GM23248 (cell line): ENCODE data around the gene TMCC2. TPM values are rescaled to one million over a fixed set of nuclear protein-coding genes. Genes with fewer than 3 reads are reported as not detected.

Experiments
- DNase-seq: peaks from one replicate; pipeline ENCODE4 v3.0.0-alpha.2; 2015
- H2AFZ ChIP-seq: fragments of 200-600 bp; sonication (generic); 2 replicates; pipeline ENCODE4 v1.6.1; 2016; ENCODE audit warnings: antibody characterized with exemption
- H3F3A ChIP-seq: fragments of 200-600 bp; sonication (generic); 2 replicates; pipeline ENCODE4 v1.6.1; 2016; ENCODE audit warnings: mild to moderate bottlenecking, antibody characterized with exemption, mixed run types; ENCODE audit not compliant: insufficient read depth
- H3K27ac ChIP-seq: fragments of 200-600 bp; sonication (generic); 2 replicates; pipeline ENCODE4 v1.5.1; 2016; ENCODE audit warnings: mild to moderate bottlenecking
- H3K27me3 ChIP-seq: fragments of 200-600 bp; sonication (generic); replicated peaks from 2 replicates; pipeline ENCODE4 v1.6.1; 2016; ENCODE audit warnings: mild to moderate bottlenecking; ENCODE audit not compliant: insufficient read depth
- H3K36me3 ChIP-seq: fragments of 200-600 bp; sonication (generic); 2 replicates; pipeline ENCODE4 v1.6.1; 2016; ENCODE audit warnings: low read depth, mild to moderate bottlenecking
- H3K4me1 ChIP-seq: fragments of 200-600 bp; sonication (generic); 2 replicates; pipeline ENCODE4 v1.6.1; 2016; ENCODE audit warnings: mild to moderate bottlenecking; ENCODE audit not compliant: insufficient read depth
- H3K4me2 ChIP-seq: fragments of 200-600 bp; sonication (generic); one replicate; pipeline ENCODE4 v1.6.1; 2016; ENCODE audit warnings: mild to moderate bottlenecking; ENCODE audit not compliant: unreplicated experiment
- H3K4me3 ChIP-seq: fragments of 200-600 bp; sonication (generic); 2 replicates; pipeline ENCODE4 v1.5.1; 2016; ENCODE audit warnings: mild to moderate bottlenecking
- H3K79me2 ChIP-seq: fragments of 200-600 bp; sonication (generic); 2 replicates; pipeline ENCODE4 v1.6.1; 2016; ENCODE audit warnings: mild to moderate bottlenecking; ENCODE audit not compliant: insufficient read depth
- H3K9ac ChIP-seq: fragments of 200-600 bp; sonication (generic); 2 replicates; pipeline ENCODE4 v1.6.1; 2016; ENCODE audit warnings: mild to moderate bottlenecking
- H3K9me2 ChIP-seq: fragments of 200-600 bp; sonication (generic); 2 replicates; pipeline ENCODE4 v1.6.1; 2016; ENCODE audit warnings: mixed run types, mild to moderate bottlenecking, moderate library complexity; ENCODE audit not compliant: insufficient read depth
- H3K9me3 ChIP-seq: fragments of 200-600 bp; sonication (generic); one replicate; pipeline ENCODE4 v1.6.1; 2017; ENCODE audit warnings: low read depth
- H4K20me1 ChIP-seq: fragments of 200-600 bp; sonication (generic); 2 replicates; pipeline ENCODE4 v1.6.0; 2016; ENCODE audit not compliant: insufficient read depth
- EZH2 ChIP-seq: fragments of 200-600 bp; sonication (generic); IDR thresholded peaks from 2 replicates; pipeline ENCODE4 v1.6.1; 2018; ENCODE audit warnings: antibody characterized with exemption, mild to moderate bottlenecking; ENCODE audit not compliant: insufficient read depth, poor library complexity, severe bottlenecking
- EZH2phosphoT487 ChIP-seq: fragments of 200-600 bp; sonication (generic); IDR thresholded peaks from 2 replicates; pipeline ENCODE4 v1.6.1; 2018; ENCODE audit warnings: antibody characterized with exemption, moderate library complexity, mild to moderate bottlenecking, low read depth; ENCODE audit not compliant: insufficient read depth
- WGBS, 2 experiments: methylation state at CpG; one replicate each; pipeline ENCODE4 v1.1.6; 2015 to 2017; ENCODE audit warnings: low lambda C conversion rate in 2 of 2, low coverage in 1 of 2; ENCODE audit errors: missing lambda C conversion rate in 2 of 2; 5-methylcytosine and 5-hydroxymethylcytosine counted together
- in situ Hi-C: fragments of 300-500 bp; cut with MboI; formaldehyde crosslinking; loops from 2 replicates; pipeline ENCODE4 v1.15.0; 2020
- polyA plus RNA-seq: library from polyadenylated mRNA; unstranded; fragments of >200 nt; fragmentation: Nextera tagmentation; extraction: Ambion mirVana; gene quantifications from 2 replicates; pipeline ENCODE4 v1.2.1, GENCODE V29; 2016
- total RNA-seq: library from RNA; depleted of rRNA; stranded (reverse); fragments of >200 nt; shearing (Covaris generic); gene quantifications from 2 replicates; pipeline ENCODE4 v1.2.3, GENCODE V29; 2014

The TMCC2 gene
- total and polyA plus RNA-seq, 2 experiments from 2014 or later: 0.39 to 1.7 TPM

DNA sequence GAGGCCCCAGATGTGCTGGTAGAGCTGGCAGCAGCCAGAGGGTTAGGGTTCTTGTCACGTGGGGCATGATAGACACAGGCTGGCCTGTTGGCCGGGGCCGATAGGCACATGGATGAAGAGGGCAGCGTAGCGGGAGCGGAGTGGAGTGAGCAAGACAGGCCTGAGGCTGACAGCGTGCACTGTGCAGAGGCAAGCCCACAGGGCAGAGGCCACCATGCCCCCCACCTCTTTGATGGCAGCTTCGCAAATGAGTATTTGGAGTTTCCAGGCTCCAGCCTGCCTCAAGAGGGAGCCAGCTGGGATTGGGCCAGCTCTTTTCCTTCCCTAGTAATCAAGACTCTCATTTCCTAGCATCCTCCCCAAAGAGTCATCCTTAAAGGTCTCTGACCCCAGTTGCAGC lies 43.5 kb downstream of the TMCC2 start:
- H3K27ac ChIP-seq: no peak overlapping the region
- H3K36me3 ChIP-seq: no peaks in the 10 kb centered on the region
- no peaks in the 10 kb centered on the region for H3K27me3 ChIP-seq
- no peaks in the 10 kb centered on the region for H3K9me2 ChIP-seq
- no peak overlapping the region for H3K4me2 ChIP-seq
- peaks cover 9% of the 10 kb centered on the region for H3K4me1 ChIP-seq
- no peak overlapping the region for H2AFZ ChIP-seq
- peaks cover 4% of the 10 kb centered on the region; the same call in 1 of the 2 replicates for H3F3A ChIP-seq
- in situ Hi-C loops: no loop called here
- H3K9ac ChIP-seq: no peak overlapping the region
- H3K79me2 ChIP-seq: no peaks in the 10 kb centered on the region
- H3K9me3 ChIP-seq: no peaks in the 10 kb centered on the region
- H4K20me1 ChIP-seq: no peaks in the 10 kb centered on the region
- 84 to 87% methylated on average over 7 to 8 of the region's 8 CpGs for WGBS, 2 experiments
- TF ChIP-seq EZH2phosphoT487 (no peak), EZH2 (no peak)
- no peak overlapping the region for H3K4me3 ChIP-seq
- DNase-seq: peak; percentile 57

DNA sequence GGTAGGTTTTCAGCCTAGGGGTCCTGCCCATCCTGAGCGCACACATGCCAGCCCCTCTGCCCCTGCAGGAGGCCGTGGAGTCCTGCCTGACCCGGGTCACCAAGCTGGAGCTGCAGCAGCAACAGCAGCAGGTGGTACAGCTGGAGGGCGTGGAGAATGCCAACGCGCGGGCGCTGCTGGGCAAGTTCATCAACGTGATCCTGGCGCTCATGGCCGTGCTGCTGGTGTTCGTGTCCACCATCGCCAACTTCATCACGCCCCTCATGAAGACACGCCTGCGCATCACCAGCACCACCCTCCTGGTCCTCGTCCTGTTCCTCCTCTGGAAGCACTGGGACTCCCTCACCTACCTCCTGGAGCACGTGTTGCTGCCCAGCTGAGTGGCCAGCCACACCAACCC lies 44.0 kb downstream of the TMCC2 start:
- Histone ChIP-seq H3F3A (0 out of 2 replicates have a peak, but pooled peaks cover under 1% of the 10 kb centered on the region), H3K27ac (no peak overlapping the region), H3K9me2 (no peaks in the 10 kb centered on the region), H3K9me3 (no peaks in the 10 kb centered on the region), H4K20me1 (no peaks in the 10 kb centered on the region), H2AFZ (no peak overlapping the region), H3K27me3 (no peaks in the 10 kb centered on the region), H3K79me2 (no peaks in the 10 kb centered on the region), H3K9ac (no peak overlapping the region), H3K4me3 (no peak overlapping the region), H3K36me3 (no peaks in the 10 kb centered on the region), H3K4me1 (peaks cover 9% of the 10 kb centered on the region), H3K4me2 (no peak overlapping the region)
- TF ChIP-seq EZH2 (no peak), EZH2phosphoT487 (no peak)
- 92 to 96% methylated on average over 13 to 18 of the region's 18 CpGs for whole genome bisulfite sequencing, 2 experiments
- DNase-seq: no peak
- in situ Hi-C loops: no loop called here

- Histone ChIP-seq H3K27me3 (no peaks in the 10 kb centered on the region), H3K9me2 (no peaks in the 10 kb centered on the region), H3K27ac (no peak overlapping the region), H3F3A (no peaks in the 10 kb centered on the region), H4K20me1 (no peaks in the 10 kb centered on the region), H3K9me3 (no peaks in the 10 kb centered on the region), H3K79me2 (no peaks in the 10 kb centered on the region), H3K36me3 (no peaks in the 10 kb centered on the region), H3K4me2 (no peak overlapping the region), H2AFZ (no peak overlapping the region), H3K4me1 (peaks cover 9% of the 10 kb centered on the region), H3K9ac (no peak overlapping the region), H3K4me3 (no peak overlapping the region)
- TF ChIP-seq EZH2 (no peak), EZH2phosphoT487 (no peak)
- no peak for DNase-seq
- WGBS, 2 experiments: 71 to 86% methylated on average over 3 of the region's 3 CpGs
- in situ Hi-C loops: no loop called here
Observed at GRCh38 chr1:205272536-205272935, 44.8 kb downstream of the TMCC2 start.

DNA sequence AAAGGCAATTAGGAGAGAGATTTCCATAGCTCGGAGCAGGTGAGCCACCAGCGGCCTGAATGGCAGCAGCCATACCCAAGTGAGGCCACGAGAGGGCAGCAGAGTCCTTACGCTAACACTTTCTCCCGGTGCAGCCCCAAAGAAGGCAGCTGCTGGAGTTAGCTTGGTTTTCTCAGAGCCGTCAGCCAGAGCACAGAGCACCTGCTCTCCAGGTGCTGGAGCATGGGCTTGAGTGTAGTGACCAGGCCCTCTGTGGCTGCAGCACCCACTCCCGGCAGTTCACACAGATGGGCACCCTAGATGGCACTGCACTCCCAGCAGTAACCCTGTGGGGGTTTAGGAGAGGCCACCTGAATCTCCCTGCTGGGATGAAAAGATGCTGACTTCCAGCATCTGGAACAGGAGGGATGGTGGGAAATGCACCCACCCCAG lies 45.8 kb downstream of the TMCC2 start:
- H3K9ac ChIP-seq: no peak overlapping the region
- no peak overlapping the region for H3K4me2 ChIP-seq
- H3K9me3 ChIP-seq: no peaks in the 10 kb centered on the region
- H3K4me1 ChIP-seq: peaks cover 9% of the 10 kb centered on the region
- H3K36me3 ChIP-seq: no peaks in the 10 kb centered on the region
- H3K79me2 ChIP-seq: no peaks in the 10 kb centered on the region
- H3K9me2 ChIP-seq: no peaks in the 10 kb centered on the region
- H4K20me1 ChIP-seq: no peaks in the 10 kb centered on the region
- no peak overlapping the region for H2AFZ ChIP-seq
- no peak overlapping the region for H3K27ac ChIP-seq
- DNase-seq: peak; percentile 83
- no peaks in the 10 kb centered on the region for H3F3A ChIP-seq
- in situ Hi-C loops: no loop called here
- H3K27me3 ChIP-seq: no peaks in the 10 kb centered on the region
- 6 to 9% methylated on average over 7 of the region's 7 CpGs for WGBS, 2 experiments
- TF ChIP-seq EZH2: no peak
- TF ChIP-seq EZH2phosphoT487: no peak
- no peak overlapping the region for H3K4me3 ChIP-seq

DNA sequence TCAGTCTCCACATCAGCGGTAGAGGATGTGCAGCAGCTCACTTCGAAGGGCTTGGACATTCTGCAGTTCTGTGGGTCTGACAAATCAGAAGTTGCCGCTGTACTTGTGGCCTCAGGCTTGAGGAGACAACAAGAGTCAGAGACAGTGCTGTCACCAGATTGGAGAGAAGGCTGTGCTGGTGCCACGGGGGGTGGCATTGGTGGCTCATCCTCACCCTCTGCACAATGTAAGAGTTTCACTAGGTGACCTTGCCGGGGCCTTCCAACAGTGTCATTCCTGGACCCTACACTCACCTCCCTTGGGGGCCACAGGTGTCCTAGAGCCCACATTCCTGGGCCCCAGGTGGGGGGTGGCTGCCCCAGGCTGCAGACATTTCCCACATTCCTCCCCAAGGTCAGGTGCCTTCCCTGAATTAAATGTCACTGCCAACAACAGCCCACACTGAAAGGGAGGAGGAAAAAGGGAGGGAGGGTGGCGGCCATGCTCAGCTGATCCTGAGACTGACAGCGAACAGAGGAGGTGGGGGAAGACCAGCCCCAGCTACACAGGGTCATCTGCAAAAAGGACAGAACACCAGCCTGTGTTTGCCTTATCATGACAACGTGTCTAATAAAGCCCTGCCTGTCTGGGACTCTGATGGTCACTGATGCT lies 46.4 kb downstream of the TMCC2 start:
- H3K79me2 ChIP-seq: no peaks in the 10 kb centered on the region
- H4K20me1 ChIP-seq: no peaks in the 10 kb centered on the region
- in situ Hi-C loops: no loop called here
- no peaks in the 10 kb centered on the region for H3K27me3 ChIP-seq
- H3K9me3 ChIP-seq: no peaks in the 10 kb centered on the region
- no peak overlapping the region for H3K4me3 ChIP-seq
- no peak overlapping the region for H3K27ac ChIP-seq
- WGBS, 2 experiments: 70 to 72% methylated on average over 8 of the region's 8 CpGs
- no peak overlapping the region for H3K4me2 ChIP-seq
- no peaks in the 10 kb centered on the region for H3K9me2 ChIP-seq
- H3F3A ChIP-seq: no peaks in the 10 kb centered on the region
- no peak for DNase-seq
- no peak overlapping the region for H2AFZ ChIP-seq
- TF ChIP-seq EZH2phosphoT487 (no peak), EZH2 (no peak)
- H3K9ac ChIP-seq: no peak overlapping the region
- H3K4me1 ChIP-seq: peaks cover 9% of the 10 kb centered on the region
- H3K36me3 ChIP-seq: no peaks in the 10 kb centered on the region
